Measurements from ENCODE around the gene PTPRG.

DNA sequence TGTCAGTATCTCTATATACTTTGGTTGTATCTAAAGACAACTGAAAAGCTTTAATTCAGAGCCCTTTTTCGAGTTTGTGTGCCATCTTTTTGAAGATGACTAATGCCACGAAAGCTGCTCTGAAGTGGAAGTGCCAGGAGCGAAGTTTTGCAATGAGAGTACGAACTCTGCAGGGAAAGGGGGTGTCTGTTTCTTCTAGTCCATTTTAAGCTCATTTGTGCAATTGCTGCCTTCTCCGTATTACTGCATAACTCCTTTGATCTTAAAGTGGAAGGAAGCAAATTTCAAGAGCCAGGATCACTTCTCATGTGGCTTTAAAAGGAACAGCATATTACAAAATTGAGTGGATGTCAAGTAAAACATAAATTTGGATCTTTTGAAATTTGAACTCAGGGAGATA is 566.7 kb downstream of the PTPRG start:
- TF ChIP-seq, protein P1, sequence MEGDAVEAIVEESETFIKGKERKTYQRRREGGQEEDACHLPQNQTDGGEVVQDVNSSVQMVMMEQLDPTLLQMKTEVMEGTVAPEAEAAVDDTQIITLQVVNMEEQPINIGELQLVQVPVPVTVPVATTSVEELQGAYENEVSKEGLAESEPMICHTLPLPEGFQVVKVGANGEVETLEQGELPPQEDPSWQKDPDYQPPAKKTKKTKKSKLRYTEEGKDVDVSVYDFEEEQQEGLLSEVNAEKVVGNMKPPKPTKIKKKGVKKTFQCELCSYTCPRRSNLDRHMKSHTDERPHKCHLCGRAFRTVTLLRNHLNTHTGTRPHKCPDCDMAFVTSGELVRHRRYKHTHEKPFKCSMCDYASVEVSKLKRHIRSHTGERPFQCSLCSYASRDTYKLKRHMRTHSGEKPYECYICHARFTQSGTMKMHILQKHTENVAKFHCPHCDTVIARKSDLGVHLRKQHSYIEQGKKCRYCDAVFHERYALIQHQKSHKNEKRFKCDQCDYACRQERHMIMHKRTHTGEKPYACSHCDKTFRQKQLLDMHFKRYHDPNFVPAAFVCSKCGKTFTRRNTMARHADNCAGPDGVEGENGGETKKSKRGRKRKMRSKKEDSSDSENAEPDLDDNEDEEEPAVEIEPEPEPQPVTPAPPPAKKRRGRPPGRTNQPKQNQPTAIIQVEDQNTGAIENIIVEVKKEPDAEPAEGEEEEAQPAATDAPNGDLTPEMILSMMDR (conservative IDR thresholded peaks at IDR 0.05 in 1 of 2, IDR thresholded peaks at IDR 0.05 in 1 of 2; ENCODE audit: low read depth in 1 of 2, low read length in 2 of 2), result no peak
- no peak for TF ChIP-seq EZH2 (IDR thresholded peaks at IDR 0.05; ENCODE audit: low read length, missing control alignments)
